ENCODE results near the gene KRT86. TPM values are rescaled to one million over a fixed set of nuclear protein-coding genes. Genes with fewer than 3 reads are reported as not detected.

Gene KRT86
- total RNA-seq, 4 donors from 2014 or later: 1.7 TPM; not detected in 3

GRCh38 chr12:52279422-52280318, 5.2 kb downstream of the KRT86 start:
- WGBS, 2 donors (ENCODE audit: low coverage in 1 of 2): 78 to 87% methylated on average over 7 to 8 of the region's 14 CpGs
- H3K9me3 ChIP-seq: no peaks in the 10 kb centered on the region
- TF ChIP-seq EP300 (IDR thresholded peaks at IDR 0.05): no peak
- no peak for TF ChIP-seq POLR2A (IDR thresholded peaks at IDR 0.05)
- TF ChIP-seq, protein P1, sequence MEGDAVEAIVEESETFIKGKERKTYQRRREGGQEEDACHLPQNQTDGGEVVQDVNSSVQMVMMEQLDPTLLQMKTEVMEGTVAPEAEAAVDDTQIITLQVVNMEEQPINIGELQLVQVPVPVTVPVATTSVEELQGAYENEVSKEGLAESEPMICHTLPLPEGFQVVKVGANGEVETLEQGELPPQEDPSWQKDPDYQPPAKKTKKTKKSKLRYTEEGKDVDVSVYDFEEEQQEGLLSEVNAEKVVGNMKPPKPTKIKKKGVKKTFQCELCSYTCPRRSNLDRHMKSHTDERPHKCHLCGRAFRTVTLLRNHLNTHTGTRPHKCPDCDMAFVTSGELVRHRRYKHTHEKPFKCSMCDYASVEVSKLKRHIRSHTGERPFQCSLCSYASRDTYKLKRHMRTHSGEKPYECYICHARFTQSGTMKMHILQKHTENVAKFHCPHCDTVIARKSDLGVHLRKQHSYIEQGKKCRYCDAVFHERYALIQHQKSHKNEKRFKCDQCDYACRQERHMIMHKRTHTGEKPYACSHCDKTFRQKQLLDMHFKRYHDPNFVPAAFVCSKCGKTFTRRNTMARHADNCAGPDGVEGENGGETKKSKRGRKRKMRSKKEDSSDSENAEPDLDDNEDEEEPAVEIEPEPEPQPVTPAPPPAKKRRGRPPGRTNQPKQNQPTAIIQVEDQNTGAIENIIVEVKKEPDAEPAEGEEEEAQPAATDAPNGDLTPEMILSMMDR (IDR thresholded peaks at IDR 0.05): peak in 2 of 4 experiments; percentile 12 to 18
- ATAC-seq: no peak
- peaks cover 4% of the 10 kb centered on the region for H3K27me3 ChIP-seq
- H3K4me3 ChIP-seq: no peak overlapping the region
- H3K4me1 ChIP-seq: peaks cover 8 to 38% (median 28%) of the 10 kb centered on the region in 3 donors
- peak overlapping the region; percentile 78 to 94 (median 88) for H3K27ac ChIP-seq
- H3K36me3 ChIP-seq: no peaks in the 10 kb centered on the region

DNA sequence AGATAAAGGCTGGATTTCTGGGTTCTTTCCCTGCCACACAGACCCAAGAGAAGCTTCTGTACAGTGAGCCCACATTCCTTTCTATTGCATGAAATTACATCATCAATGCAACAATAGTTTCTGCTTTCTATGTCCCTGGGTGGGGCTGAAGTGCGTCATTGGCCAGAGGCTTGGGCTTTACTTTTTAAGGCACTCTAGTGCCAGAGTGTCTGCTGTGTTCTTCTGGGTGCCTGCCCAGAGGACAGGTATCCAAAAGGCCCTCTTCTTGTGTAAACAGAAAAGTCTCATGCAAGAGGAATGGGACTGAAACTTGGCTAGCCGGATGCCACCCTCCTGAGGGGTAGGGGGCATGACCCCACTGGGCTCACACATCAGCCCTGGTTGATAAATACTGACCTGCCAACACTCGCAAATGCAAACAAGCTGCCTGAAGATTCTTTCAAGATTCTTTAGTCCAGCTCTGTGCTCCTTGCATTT, 5.9 kb downstream of the KRT86 start:
- peaks cover 4% of the 10 kb centered on the region for H3K27me3 ChIP-seq
- H3K4me3 ChIP-seq: no peak overlapping the region
- H3K27ac ChIP-seq: peak overlapping the region; percentile 78 to 94 (median 88)
- 14 to 30% methylated on average over 2 of the region's 3 CpGs for WGBS, 2 donors (ENCODE audit: low coverage in 1 of 2)
- no peaks in the 10 kb centered on the region for H3K9me3 ChIP-seq
- TF ChIP-seq, protein P1 (IDR thresholded peaks at IDR 0.05): no peak
- TF ChIP-seq EP300 (IDR thresholded peaks at IDR 0.05) (peak; percentile 93), POLR2AphosphoS5 (IDR thresholded peaks at IDR 0.05) (peak; percentile 93), POLR2A (IDR thresholded peaks at IDR 0.05) (no peak)
- H3K36me3 ChIP-seq: no peaks in the 10 kb centered on the region
- ATAC-seq: peak; percentile 92
- peaks cover 8 to 38% (median 28%) of the 10 kb centered on the region in 3 donors for H3K4me1 ChIP-seq

DNA sequence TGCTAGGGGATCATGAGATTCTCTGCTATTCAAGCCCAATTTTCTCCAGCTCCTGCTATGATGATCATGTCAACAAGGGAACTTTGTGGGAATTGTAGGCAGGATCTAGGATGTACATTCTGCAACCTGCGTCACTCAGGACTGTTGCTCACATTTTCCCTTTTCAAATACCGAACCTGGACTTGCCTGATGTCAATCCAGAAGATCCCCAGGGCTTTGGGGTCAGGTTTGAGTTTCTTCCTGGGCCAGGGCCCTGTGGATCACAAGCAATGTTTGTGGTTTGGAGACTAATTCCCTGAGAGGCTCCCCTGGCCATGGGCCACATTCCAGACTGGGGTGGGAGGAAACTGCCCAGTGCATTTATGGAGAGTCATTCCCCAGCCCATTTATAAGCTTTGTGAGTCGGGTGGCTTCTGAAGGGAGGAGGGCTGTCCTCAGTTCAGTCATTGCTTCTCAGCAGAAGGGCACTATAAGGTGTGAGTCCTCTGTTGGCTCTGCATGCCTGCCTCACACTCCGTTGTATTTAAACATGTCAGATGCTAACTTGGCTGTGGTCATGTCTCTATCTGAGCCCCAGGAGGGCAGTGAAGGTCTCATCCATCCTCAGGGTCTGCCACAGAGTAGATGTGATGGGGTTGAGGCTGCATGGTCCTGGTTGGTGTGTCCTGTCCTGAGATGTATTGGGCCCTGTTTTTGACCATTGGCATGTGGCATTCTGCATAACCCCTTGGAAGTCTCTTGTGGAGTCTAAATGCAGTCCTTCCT, 6.5 kb downstream of the KRT86 start:
- WGBS, 2 donors (ENCODE audit: low coverage in 1 of 2): 10 to 28% methylated on average over 2 to 3 of the region's 4 CpGs

GRCh38 chr12:52284562-52285171, 10.2 kb downstream of the KRT86 start:
- Histone ChIP-seq H3K36me3 (no peaks in the 10 kb centered on the region), H3K27me3 (no peaks in the 10 kb centered on the region), H3K9me3 (no peaks in the 10 kb centered on the region), H3K4me3 (no peak overlapping the region), H3K27ac (peak overlapping the region in 1 of 4 donors; percentile 29), H3K4me1 (peaks cover 6 to 22% (median 16%) of the 10 kb centered on the region in 3 donors)
- no peak for ATAC-seq
- WGBS, 2 donors (ENCODE audit: low coverage in 1 of 2): 58 to 89% methylated on average over 3 of the region's 4 CpGs
- TF ChIP-seq POLR2A (IDR thresholded peaks at IDR 0.05) (no peak), POLR2AphosphoS5 (IDR thresholded peaks at IDR 0.05) (no peak), EP300 (IDR thresholded peaks at IDR 0.05) (no peak)
- TF ChIP-seq, protein P1 (IDR thresholded peaks at IDR 0.05): no peak

More for the DNA sequence above, 6.5 kb downstream of the KRT86 start:
- Histone ChIP-seq H3K4me3 (no peak overlapping the region), H3K9me3 (no peaks in the 10 kb centered on the region), H3K4me1 (peaks cover 8 to 38% (median 28%) of the 10 kb centered on the region in 3 donors), H3K27ac (peak overlapping the region; percentile 78 to 94 (median 88)), H3K36me3 (no peaks in the 10 kb centered on the region), H3K27me3 (no peaks in the 10 kb centered on the region)
- peak; percentile 44 for TF ChIP-seq EP300 (IDR thresholded peaks at IDR 0.05)
- TF ChIP-seq POLR2A (IDR thresholded peaks at IDR 0.05): no peak
- ATAC-seq: peak; percentile 69

All from gastroesophageal sphincter (tissue), 4 donors.